SU-DHL-6 (cell line): ENCODE measurements around the gene NMNAT2.

Source experiments
- EZH2phosphoT487 ChIP-seq: fragments of 200-600 bp; sonication (generic), shearing (Covaris generic); conservative IDR thresholded peaks from 2 replicates; pipeline ENCODE4 v1.6.1; 2018; ENCODE audit warnings: mild to moderate bottlenecking, antibody characterized with exemption, low read length, moderate library complexity, mixed read lengths
- TF ChIP-seq, protein P1 (sequence below): fragments of 200-600 bp; sonication (generic); IDR thresholded peaks from one replicate; pipeline ENCODE4 v1.5.1; 2017; ENCODE audit warnings: antibody characterized with exemption, mild to moderate bottlenecking, low read length, moderate library complexity; ENCODE audit not compliant: insufficient read depth, poor library complexity, severe bottlenecking

DNA sequence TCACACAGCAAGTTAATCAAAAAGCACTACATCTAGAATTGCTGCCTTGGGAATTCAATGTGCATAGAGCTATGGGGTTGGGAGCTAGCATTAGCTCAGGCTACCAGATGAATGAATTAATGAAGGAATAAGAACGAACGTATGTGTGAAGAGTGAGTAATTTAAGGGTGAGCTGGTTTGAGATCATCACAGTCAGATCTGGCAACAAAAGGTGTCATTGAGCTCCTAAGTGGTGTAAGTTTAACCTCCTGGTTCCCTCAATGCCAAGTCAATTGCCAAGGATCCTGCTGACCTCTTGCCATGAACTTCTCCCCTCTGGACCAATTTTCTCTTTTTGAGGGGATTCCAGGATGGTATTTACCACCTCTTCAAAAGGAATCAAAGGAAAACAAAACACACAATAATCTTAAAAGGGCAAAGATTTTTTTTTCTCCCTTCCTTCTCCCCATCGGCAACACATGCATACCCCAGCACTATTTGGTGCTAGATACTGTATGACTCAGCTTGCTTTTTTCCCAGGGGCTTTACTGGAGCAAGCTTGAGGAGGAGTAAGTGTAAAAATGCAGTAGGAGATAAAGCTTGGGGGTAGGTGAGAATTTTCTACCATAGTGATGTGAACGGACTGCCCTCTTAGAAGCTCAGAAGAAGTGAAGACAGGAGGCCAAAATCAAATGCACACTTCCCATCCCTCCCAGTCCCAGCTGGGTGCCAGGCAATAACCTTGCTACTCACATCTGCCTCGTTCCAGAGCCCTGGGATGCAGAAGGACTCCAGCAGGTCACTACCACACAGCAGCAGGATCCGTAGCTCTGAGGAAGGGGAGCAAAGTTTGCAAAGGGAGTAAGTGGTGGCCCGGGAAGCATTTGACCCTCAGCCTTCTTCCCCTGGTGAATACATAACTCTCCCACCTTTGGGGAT is 140.1 kb downstream of the NMNAT2 start:
- TF ChIP-seq, protein P1, sequence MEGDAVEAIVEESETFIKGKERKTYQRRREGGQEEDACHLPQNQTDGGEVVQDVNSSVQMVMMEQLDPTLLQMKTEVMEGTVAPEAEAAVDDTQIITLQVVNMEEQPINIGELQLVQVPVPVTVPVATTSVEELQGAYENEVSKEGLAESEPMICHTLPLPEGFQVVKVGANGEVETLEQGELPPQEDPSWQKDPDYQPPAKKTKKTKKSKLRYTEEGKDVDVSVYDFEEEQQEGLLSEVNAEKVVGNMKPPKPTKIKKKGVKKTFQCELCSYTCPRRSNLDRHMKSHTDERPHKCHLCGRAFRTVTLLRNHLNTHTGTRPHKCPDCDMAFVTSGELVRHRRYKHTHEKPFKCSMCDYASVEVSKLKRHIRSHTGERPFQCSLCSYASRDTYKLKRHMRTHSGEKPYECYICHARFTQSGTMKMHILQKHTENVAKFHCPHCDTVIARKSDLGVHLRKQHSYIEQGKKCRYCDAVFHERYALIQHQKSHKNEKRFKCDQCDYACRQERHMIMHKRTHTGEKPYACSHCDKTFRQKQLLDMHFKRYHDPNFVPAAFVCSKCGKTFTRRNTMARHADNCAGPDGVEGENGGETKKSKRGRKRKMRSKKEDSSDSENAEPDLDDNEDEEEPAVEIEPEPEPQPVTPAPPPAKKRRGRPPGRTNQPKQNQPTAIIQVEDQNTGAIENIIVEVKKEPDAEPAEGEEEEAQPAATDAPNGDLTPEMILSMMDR: no peak
- no peak for TF ChIP-seq EZH2phosphoT487
